Measurements from ENCODE around the gene STRC.
"Not testable (repeated sequence)": the region's sequence is repeated elsewhere in the genome, so short reads cannot be mapped to it uniquely, and the experiment has no call there.

STRC gene

DNA sequence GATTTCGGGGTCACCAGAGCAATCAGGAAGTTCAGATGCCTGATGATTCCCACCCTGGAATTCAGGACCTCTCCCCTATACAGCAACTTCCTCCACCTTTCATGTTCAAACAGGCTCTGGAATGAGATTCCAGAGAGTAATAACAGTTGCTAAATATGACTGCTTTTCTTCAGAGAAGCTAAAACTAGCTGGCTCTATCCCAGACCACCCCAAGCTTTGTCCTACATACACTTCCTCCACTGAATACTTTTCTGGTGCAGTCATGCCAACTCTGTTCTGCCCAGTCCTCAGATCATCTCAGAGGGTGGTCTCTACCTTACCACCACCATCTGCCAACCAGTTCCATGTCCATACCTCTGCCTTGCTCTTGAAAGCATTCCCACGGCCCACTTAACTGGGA, 52.0 kb downstream of the STRC start:
- in situ Hi-C loops (cut with MboI; ENCODE audit: low sequenced_read_pairs): not testable (repeated sequence)

DNA sequence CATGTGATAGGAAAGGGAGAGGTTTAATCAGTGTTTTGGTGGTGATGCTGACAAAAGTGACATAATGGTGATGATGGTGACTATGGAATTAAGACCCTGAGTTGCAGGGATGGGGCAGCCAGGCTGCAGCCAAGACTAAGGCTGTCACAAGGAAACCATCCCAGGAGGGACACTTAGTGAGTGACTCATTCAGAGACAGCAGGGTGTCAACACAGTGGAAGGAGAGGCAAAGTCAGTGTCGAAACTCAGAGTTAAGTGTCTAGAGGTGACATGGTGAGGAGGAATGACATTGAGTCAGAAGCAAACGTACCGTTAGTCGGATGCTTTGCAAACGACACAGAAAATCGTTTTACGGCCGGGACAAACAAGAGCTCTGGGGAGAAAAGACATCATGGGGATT, 54.8 kb downstream of the STRC start:
- in situ Hi-C loops (cut with MboI; ENCODE audit: low sequenced_read_pairs): not testable (repeated sequence)

DNA sequence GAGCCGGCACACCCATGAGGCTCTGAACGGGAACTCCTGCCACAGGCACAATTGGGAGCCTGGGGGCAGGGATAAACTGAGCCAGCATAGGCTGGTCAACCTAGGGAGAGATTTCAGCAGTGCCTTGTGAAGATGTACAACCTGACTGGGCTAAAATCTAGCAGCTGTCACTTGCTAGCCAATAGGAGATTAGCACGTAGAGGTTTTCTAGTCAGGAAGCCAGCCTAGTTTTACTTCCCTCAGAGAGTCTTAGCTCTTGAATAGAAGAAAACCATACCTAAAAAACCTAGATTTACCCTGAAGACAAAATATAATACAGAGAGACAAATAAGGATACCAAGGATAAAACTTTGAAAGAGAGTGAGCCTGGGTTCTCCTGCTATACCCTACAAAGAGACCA, 55.8 kb downstream of the STRC start:
- in situ Hi-C loops (cut with MboI; ENCODE audit: low sequenced_read_pairs): not testable (repeated sequence)

DNA sequence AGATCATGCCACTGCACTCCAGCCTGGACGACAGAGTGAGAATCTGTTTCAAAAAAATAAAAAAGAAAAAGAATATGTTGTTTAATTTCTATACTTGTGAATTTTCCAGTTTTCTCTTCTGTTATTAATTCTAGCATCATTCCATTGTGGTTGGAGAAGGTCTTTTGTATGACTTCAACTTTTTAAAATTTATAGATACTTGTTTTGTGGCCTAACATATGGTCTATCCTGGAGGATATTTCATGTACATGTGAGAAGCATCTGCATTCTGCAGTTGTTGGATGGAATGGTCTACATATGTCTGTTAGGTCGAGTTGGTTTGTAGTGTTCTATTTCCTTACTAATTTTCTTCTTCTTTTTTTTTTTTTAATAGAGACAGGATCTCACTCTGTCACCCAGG, 65.6 kb downstream of the STRC start:
- in situ Hi-C loops (cut with MboI; ENCODE audit: low sequenced_read_pairs): no loop called here

DNA sequence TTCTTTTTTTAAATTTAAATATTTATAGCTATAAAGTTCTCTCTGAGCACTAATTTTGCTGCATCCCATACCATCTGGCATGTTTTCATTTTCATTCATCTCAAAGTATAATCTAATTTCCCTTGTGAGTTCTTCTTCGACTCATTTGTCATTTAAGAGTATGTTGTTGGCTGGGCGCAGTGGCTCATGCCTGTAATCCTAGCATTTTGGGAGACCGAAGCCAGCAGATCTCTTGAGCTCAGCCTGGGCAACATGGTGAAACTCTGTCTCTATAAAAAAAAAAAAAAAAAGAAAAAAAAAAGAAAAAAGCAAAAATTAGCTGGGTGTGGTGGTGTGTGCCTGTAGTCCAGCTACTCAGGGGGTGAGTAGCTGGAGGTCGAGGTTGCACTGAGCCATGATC, 66.3 kb downstream of the STRC start:
- in situ Hi-C loops (cut with MboI; ENCODE audit: low sequenced_read_pairs): no loop called here

DNA sequence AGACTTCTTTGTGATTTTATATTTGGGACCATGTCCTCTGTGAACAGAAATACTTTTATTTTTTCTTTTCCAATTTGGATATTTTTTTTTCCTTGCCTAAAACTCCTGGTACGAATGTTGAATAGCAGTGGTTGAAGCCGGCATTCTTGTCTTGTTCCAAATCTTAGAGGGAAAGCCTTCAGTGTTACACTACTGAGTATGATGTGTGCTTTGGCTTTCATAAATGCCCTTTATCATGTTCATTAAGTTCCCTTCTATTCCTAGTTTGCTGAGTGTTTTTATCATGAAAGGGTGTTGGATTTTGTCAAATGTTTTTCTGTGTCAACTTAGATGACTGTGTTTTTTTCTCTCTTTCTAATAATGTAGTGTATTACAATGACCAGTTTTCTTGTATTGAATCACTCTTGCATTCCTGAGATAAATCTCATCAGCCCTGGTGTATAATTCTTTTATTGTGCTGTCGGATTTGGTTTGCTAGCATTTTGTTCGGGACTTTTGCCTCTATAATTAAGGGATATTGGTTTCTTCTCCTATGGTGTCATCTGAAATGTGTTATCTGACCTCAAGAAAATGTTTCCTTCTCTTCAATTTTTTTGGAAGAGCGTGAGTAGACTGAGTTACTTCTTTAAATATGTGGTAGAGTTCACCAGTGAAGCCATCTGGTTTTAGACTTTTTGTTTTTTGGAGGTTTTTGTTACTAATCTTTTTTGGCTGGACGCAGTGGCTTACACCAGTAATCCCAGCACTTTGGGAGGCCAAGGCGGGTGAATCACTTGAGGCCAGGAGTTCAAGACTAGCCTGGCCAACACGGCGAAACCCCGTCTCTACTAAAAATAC, 67.9 kb downstream of the STRC start:
- in situ Hi-C loops (cut with MboI; ENCODE audit: low sequenced_read_pairs): no loop called here

All from HL-60/S4 treated with phorbol 12-myristate 13-acetate at 8.2 ng/mL for 4 days and 3 days (cell line).